GM21447 (cell line): ENCODE data around the gene NHLRC4.

Experiments
- ATAC-seq: cut with Tn5 transposase; IDR thresholded peaks from one replicate; pipeline ENCODE4 v1.9.1; 2021; ENCODE audit not compliant: unreplicated experiment

NHLRC4 gene

GRCh38 chr16:552171-552570, 14.6 kb upstream of the NHLRC4 start:
- no peak for ATAC-seq

- no peak for ATAC-seq
Measured at GRCh38 chr16:553601-554296, 13.1 kb upstream of the NHLRC4 start.

GRCh38 chr16:554297-554621, 12.5 kb upstream of the NHLRC4 start:
- ATAC-seq = no peak

- no peak for ATAC-seq
Measured at GRCh38 chr16:554640-555365, 12.0 kb upstream of the NHLRC4 start.

GRCh38 chr16:555528-556473, 11.0 kb upstream of the NHLRC4 start:
- ATAC-seq = no peak

- ATAC-seq = no peak
Measured at GRCh38 chr16:556474-557173, 10.2 kb upstream of the NHLRC4 start.

- no peak for ATAC-seq
Measured at GRCh38 chr16:557463-558297, 9.1 kb upstream of the NHLRC4 start.

- no peak for ATAC-seq
Measured at GRCh38 chr16:558298-559020, 8.3 kb upstream of the NHLRC4 start.

- ATAC-seq = no peak
Measured at GRCh38 chr16:559021-559380, 7.8 kb upstream of the NHLRC4 start.

- no peak for ATAC-seq
Measured at GRCh38 chr16:559411-560203, 7.2 kb upstream of the NHLRC4 start.

- no peak for ATAC-seq
Measured at GRCh38 chr16:560204-560700, 6.6 kb upstream of the NHLRC4 start, which contains the start of gene PRR35. PRR35 (plus strand) TSS chr16:560394; CDS start chr16:563295, 2,901 bp downstream.

- ATAC-seq = no peak
Measured at GRCh38 chr16:560701-561412, 5.9 kb upstream of the NHLRC4 start.

GRCh38 chr16:561413-561794, 5.4 kb upstream of the NHLRC4 start:
- ATAC-seq = no peak

- no peak for ATAC-seq
Measured at GRCh38 chr16:561957-562938, 4.6 kb upstream of the NHLRC4 start.

GRCh38 chr16:563072-563644, 3.6 kb upstream of the NHLRC4 start:
- no peak for ATAC-seq

GRCh38 chr16:564690-565418, 2.0 kb upstream of the NHLRC4 start:
- ATAC-seq = no peak
